GM23248 (cell line): Measurements from ENCODE around the gene CFDP1. TPM values are rescaled to one million over a fixed set of nuclear protein-coding genes. Genes with fewer than 3 reads are reported as not detected.

Experiments
- DNase-seq: peaks from one replicate; pipeline ENCODE4 v3.0.0-alpha.2; 2015
- H2AFZ ChIP-seq: fragments of 200-600 bp; sonication (generic); 2 replicates; pipeline ENCODE4 v1.6.1; 2016; ENCODE audit warnings: antibody characterized with exemption
- H3F3A ChIP-seq: fragments of 200-600 bp; sonication (generic); 2 replicates; pipeline ENCODE4 v1.6.1; 2016; ENCODE audit warnings: mild to moderate bottlenecking, antibody characterized with exemption, mixed run types; ENCODE audit not compliant: insufficient read depth
- H3K27ac ChIP-seq: fragments of 200-600 bp; sonication (generic); 2 replicates; pipeline ENCODE4 v1.5.1; 2016; ENCODE audit warnings: mild to moderate bottlenecking
- H3K27me3 ChIP-seq: fragments of 200-600 bp; sonication (generic); replicated peaks from 2 replicates; pipeline ENCODE4 v1.6.1; 2016; ENCODE audit warnings: mild to moderate bottlenecking; ENCODE audit not compliant: insufficient read depth
- H3K36me3 ChIP-seq: fragments of 200-600 bp; sonication (generic); 2 replicates; pipeline ENCODE4 v1.6.1; 2016; ENCODE audit warnings: low read depth, mild to moderate bottlenecking
- H3K4me1 ChIP-seq: fragments of 200-600 bp; sonication (generic); 2 replicates; pipeline ENCODE4 v1.6.1; 2016; ENCODE audit warnings: mild to moderate bottlenecking; ENCODE audit not compliant: insufficient read depth
- H3K4me2 ChIP-seq: fragments of 200-600 bp; sonication (generic); one replicate; pipeline ENCODE4 v1.6.1; 2016; ENCODE audit warnings: mild to moderate bottlenecking; ENCODE audit not compliant: unreplicated experiment
- H3K4me3 ChIP-seq: fragments of 200-600 bp; sonication (generic); 2 replicates; pipeline ENCODE4 v1.5.1; 2016; ENCODE audit warnings: mild to moderate bottlenecking
- H3K79me2 ChIP-seq: fragments of 200-600 bp; sonication (generic); 2 replicates; pipeline ENCODE4 v1.6.1; 2016; ENCODE audit warnings: mild to moderate bottlenecking; ENCODE audit not compliant: insufficient read depth
- H3K9ac ChIP-seq: fragments of 200-600 bp; sonication (generic); 2 replicates; pipeline ENCODE4 v1.6.1; 2016; ENCODE audit warnings: mild to moderate bottlenecking
- H3K9me2 ChIP-seq: fragments of 200-600 bp; sonication (generic); 2 replicates; pipeline ENCODE4 v1.6.1; 2016; ENCODE audit warnings: mixed run types, mild to moderate bottlenecking, moderate library complexity; ENCODE audit not compliant: insufficient read depth
- H3K9me3 ChIP-seq: fragments of 200-600 bp; sonication (generic); one replicate; pipeline ENCODE4 v1.6.1; 2017; ENCODE audit warnings: low read depth
- H4K20me1 ChIP-seq: fragments of 200-600 bp; sonication (generic); 2 replicates; pipeline ENCODE4 v1.6.0; 2016; ENCODE audit not compliant: insufficient read depth
- EZH2 ChIP-seq: fragments of 200-600 bp; sonication (generic); IDR thresholded peaks from 2 replicates; pipeline ENCODE4 v1.6.1; 2018; ENCODE audit warnings: antibody characterized with exemption, mild to moderate bottlenecking; ENCODE audit not compliant: insufficient read depth, poor library complexity, severe bottlenecking
- EZH2phosphoT487 ChIP-seq: fragments of 200-600 bp; sonication (generic); IDR thresholded peaks from 2 replicates; pipeline ENCODE4 v1.6.1; 2018; ENCODE audit warnings: antibody characterized with exemption, moderate library complexity, mild to moderate bottlenecking, low read depth; ENCODE audit not compliant: insufficient read depth
- WGBS, 2 experiments: methylation state at CpG; one replicate each; pipeline ENCODE4 v1.1.6; 2015 to 2017; ENCODE audit warnings: low lambda C conversion rate in 2 of 2, low coverage in 1 of 2; ENCODE audit errors: missing lambda C conversion rate in 2 of 2; 5-methylcytosine and 5-hydroxymethylcytosine counted together
- in situ Hi-C: fragments of 300-500 bp; cut with MboI; formaldehyde crosslinking; loops from 2 replicates; pipeline ENCODE4 v1.15.0; 2020
- polyA plus RNA-seq: library from polyadenylated mRNA; unstranded; fragments of >200 nt; fragmentation: Nextera tagmentation; extraction: Ambion mirVana; gene quantifications from 2 replicates; pipeline ENCODE4 v1.2.1, GENCODE V29; 2016
- total RNA-seq: library from RNA; depleted of rRNA; stranded (reverse); fragments of >200 nt; shearing (Covaris generic); gene quantifications from 2 replicates; pipeline ENCODE4 v1.2.3, GENCODE V29; 2014

Gene CFDP1
- total and polyA plus RNA-seq, 2 experiments from 2014 or later, result 36.9 to 46.7 TPM

DNA sequence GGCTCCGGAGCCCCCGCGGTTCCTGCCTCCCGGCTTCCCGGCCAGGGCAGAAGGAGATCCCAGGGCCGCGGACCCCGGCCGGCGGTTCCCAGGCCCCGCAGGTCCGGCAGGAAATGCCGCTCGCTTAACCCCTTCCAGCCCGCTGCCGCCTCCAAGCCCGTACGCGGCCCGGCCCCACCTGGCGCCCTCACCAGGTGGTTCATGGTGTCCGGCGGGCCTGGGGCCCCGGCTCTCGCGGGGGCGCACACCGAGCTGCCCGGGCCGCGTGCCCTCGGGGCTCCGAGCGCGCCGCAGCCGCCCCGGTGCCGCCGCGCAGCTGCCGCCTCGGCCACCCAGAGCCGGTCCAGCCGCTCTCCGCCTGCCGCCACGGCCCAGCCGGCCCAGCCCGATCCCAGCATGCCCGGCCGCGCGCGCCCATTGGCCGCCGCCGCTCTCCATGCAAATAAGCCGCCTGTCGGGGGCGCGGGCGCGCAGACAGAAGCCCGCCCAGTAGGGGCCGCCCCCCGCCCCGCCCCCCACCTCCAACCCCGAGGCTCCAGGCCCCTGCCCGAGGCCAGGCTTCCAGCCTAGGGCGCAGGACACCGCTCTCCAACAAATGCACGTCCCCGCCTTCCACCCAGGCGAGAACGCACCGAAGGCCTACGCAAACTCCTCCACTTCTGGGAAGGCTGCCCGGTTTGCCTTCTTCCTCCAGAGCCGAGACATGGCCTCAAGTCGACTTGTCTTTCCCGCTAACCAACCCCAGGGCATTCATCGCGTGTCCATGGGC lies 181.8 kb downstream of the CFDP1 start, which contains the start of gene BCAR1:
TSS of gene BCAR1 (minus strand) at position 345 of the 769 bp plus-strand sequence. CDS start at position 203, 142 bp downstream.
- H3K9me2 ChIP-seq, result no peaks in the 10 kb centered on the region
- H3K9me3 ChIP-seq, result no peaks in the 10 kb centered on the region
- TF ChIP-seq EZH2 (no peak), EZH2phosphoT487 (no peak)
- peak within 1 kb of the TSS; percentile 93 for H3K27ac ChIP-seq
- in situ Hi-C loops, result no loop called here
- peaks cover 44% of the 10 kb centered on the region for H3F3A ChIP-seq
- no peaks in the 10 kb centered on the region for H3K27me3 ChIP-seq
- peak; percentile 92 for DNase-seq
- no peaks in the 10 kb centered on the region for H3K36me3 ChIP-seq
- no peaks in the 10 kb centered on the region for H4K20me1 ChIP-seq
- H3K4me3 ChIP-seq, result peak within 1 kb of the TSS; percentile 93
- no peak within 1 kb of the TSS for H2AFZ ChIP-seq
- peak within 1 kb of the TSS; percentile 98 for H3K9ac ChIP-seq
- H3K4me1 ChIP-seq, result peaks cover 82% of the 10 kb centered on the region
- peaks cover 92% of the 10 kb centered on the region for H3K79me2 ChIP-seq
- WGBS, 2 experiments, result 3 to 8% methylated on average over 26 to 68 of the region's 84 CpGs
- H3K4me2 ChIP-seq, result peak within 1 kb of the TSS; percentile 95

DNA sequence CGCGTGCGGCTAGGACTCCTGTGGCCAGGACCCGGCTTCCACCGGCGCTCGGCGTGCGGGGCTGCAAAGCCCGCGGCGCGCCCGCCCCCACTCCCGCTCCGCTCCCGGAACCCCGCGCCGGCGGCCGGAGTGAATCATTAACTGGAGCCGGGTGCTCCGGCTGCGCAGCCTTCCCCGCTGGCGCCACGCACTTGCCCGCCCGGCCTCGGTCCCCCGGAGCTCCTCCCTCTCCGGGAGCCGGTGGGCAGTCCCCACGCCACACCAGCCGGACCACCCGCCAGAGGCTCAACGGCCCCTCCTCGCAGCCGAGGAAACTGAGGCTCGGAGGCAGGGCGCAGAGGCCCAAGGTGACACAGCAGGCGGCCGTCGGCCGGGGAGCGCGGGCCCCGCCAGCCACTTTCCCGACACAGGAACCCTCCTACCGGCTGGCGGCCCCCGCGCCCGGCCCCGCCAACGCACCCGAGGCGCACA lies 182.5 kb downstream of the CFDP1 start:
- Histone ChIP-seq H3K27ac (peak overlapping the region; percentile 93), H3K27me3 (no peaks in the 10 kb centered on the region), H3K36me3 (no peaks in the 10 kb centered on the region), H3K4me2 (peak overlapping the region; percentile 95), H3K9me2 (no peaks in the 10 kb centered on the region), H4K20me1 (no peaks in the 10 kb centered on the region), H3K4me1 (peaks cover 82% of the 10 kb centered on the region), H3K4me3 (peak overlapping the region; percentile 93), H3K9ac (peak overlapping the region; percentile 98), H3K9me3 (no peaks in the 10 kb centered on the region), H2AFZ (no peak overlapping the region), H3F3A (peaks cover 48% of the 10 kb centered on the region), H3K79me2 (peaks cover 92% of the 10 kb centered on the region)
- in situ Hi-C loops, result no loop called here
- WGBS, 2 experiments, result 1% methylated on average over 25 to 48 of the region's 59 CpGs
- TF ChIP-seq EZH2 (no peak), EZH2phosphoT487 (no peak)
- peak; percentile 86 for DNase-seq

DNA sequence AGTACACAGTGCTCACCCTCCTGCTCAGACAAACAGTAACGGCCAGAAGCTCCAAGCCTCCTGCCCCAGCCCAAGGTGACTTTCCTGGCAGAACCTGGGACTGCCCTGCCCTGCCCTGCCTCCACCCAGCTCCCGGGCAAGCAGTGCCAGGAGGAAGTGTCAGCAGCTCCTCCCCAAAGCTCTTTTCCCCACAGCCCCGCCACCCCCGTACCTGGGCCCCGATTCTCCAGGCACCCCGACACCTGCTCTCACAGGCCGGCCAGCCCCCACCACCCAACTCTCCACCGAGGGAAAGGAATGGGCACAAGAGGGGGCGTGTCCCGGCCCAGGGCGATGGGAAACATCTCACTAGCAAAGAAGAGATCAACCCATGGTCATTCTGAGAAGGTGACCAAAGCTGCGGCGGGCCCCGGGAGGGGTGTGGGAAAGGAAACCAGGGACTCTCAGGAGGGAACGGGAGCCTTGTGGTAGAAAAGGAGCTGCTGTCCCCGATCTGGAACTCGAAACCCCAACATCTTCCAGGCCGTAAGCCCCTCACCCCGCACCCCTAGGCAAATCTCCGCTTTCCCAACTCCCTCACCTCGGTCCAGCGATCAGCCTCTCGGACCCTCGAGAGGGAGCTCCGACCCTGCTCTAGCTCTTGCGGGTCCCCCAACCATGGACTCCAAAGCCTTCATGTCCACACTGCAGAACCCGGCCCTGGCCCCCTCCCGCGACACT lies 183.1 kb downstream of the CFDP1 start:
- DNase-seq, result peak; percentile 69
- Histone ChIP-seq H3K27me3 (no peaks in the 10 kb centered on the region), H3K4me3 (peak overlapping the region; percentile 93), H3F3A (peaks cover 44% of the 10 kb centered on the region), H3K79me2 (peaks cover 88% of the 10 kb centered on the region), H3K4me2 (peak overlapping the region; percentile 95), H2AFZ (no peak overlapping the region), H4K20me1 (no peaks in the 10 kb centered on the region), H3K9me2 (no peaks in the 10 kb centered on the region), H3K27ac (peak overlapping the region; percentile 93), H3K4me1 (peaks cover 81% of the 10 kb centered on the region), H3K9ac (peak overlapping the region; percentile 98), H3K9me3 (no peaks in the 10 kb centered on the region), H3K36me3 (no peaks in the 10 kb centered on the region)
- in situ Hi-C loops, result no loop called here
- WGBS, 2 experiments, result 5 to 11% methylated on average over 22 to 29 of the region's 29 CpGs
- TF ChIP-seq EZH2phosphoT487, result no peak
- TF ChIP-seq EZH2, result no peak

DNA sequence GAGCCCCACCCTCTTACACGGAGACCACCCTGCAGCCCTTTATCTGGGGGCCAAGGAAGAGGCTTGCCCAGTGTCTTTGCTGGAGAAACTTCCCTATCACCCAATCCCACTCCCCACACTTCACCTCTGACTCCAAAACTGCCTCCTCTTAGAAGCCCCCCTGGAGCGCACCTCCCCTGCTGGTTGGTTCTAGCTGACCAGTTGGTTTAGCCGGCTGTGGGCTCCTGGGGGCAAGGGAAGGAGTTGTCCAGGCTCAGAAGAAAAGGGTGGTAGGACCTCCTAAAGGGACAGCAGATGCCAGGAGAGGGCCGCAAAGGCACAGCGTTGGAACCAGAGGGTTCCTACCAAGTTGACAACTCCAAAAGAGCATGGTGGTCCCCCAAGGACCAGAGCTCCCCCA lies 183.9 kb downstream of the CFDP1 start:
- in situ Hi-C loops, result no loop called here
- no peaks in the 10 kb centered on the region for H4K20me1 ChIP-seq
- DNase-seq, result no peak
- no peaks in the 10 kb centered on the region for H3K27me3 ChIP-seq
- H3K4me1 ChIP-seq, result peaks cover 81% of the 10 kb centered on the region
- peaks cover 43% of the 10 kb centered on the region for H3F3A ChIP-seq
- 82 to 88% methylated on average over 4 to 5 of the region's 5 CpGs for WGBS, 2 experiments
- TF ChIP-seq EZH2, result no peak
- no peak for TF ChIP-seq EZH2phosphoT487
- peaks cover 87% of the 10 kb centered on the region for H3K79me2 ChIP-seq
- H3K27ac ChIP-seq, result peak overlapping the region; percentile 93
- peak overlapping the region; percentile 93 for H3K4me3 ChIP-seq
- no peaks in the 10 kb centered on the region for H3K9me3 ChIP-seq
- no peaks in the 10 kb centered on the region for H3K9me2 ChIP-seq
- no peak overlapping the region for H2AFZ ChIP-seq
- H3K36me3 ChIP-seq, result no peaks in the 10 kb centered on the region
- peak overlapping the region; percentile 98 for H3K9ac ChIP-seq
- H3K4me2 ChIP-seq, result peak overlapping the region; percentile 95
